Choroid plexus epithelial cell (primary cell): Measurements from ENCODE around the gene HDDC3.

ENCODE experiments used
- DNase-seq: peaks from one replicate; pipeline ENCODE4 v3.0.0-alpha.2; 2010; ENCODE audit warnings: low read depth
- H3K4me3 ChIP-seq: 2 replicates; pipeline ENCODE4 v1.5.1; 2011; ENCODE audit warnings: low read depth, mild to moderate bottlenecking, control low read depth, low read length, moderate library complexity
- CTCF ChIP-seq: conservative IDR thresholded peaks from 2 replicates; pipeline ENCODE4 v1.5.1; 2011; ENCODE audit warnings: low read depth, mild to moderate bottlenecking, control low read depth, inconsistent platforms, low read length, moderate library complexity

HDDC3 gene

GRCh38 chr15:90892498-90893174 lies 39.7 kb downstream of the HDDC3 start:
- TF ChIP-seq CTCF: no peak
- DNase-seq: no peak

GRCh38 chr15:90892023-90892422 lies 40.3 kb downstream of the HDDC3 start:
- no peak overlapping the region for H3K4me3 ChIP-seq
- no peak for TF ChIP-seq CTCF
- DNase-seq: no peak

More at GRCh38 chr15:90892498-90893174, 39.7 kb downstream of the HDDC3 start:
- H3K4me3 ChIP-seq: no peak overlapping the region

- H3K4me3 ChIP-seq: no peak overlapping the region
- no peak for TF ChIP-seq CTCF
- DNase-seq: no peak
Measured at GRCh38 chr15:90891346-90891949, 40.9 kb downstream of the HDDC3 start.

GRCh38 chr15:90890839-90891238 lies 41.5 kb downstream of the HDDC3 start:
- DNase-seq: no peak
- no peak for TF ChIP-seq CTCF
- H3K4me3 ChIP-seq: no peak overlapping the region

- H3K4me3 ChIP-seq: no peak overlapping the region
- DNase-seq: no peak
- no peak for TF ChIP-seq CTCF
Measured at GRCh38 chr15:90889736-90890456, 42.5 kb downstream of the HDDC3 start.

- no peak overlapping the region for H3K4me3 ChIP-seq
- no peak for DNase-seq
- no peak for TF ChIP-seq CTCF
Measured at GRCh38 chr15:90889313-90889730, 43.0 kb downstream of the HDDC3 start.
